Transverse colon (tissue), 4 donors: ENCODE results near the gene ASH1L. TPM values are rescaled to one million over a fixed set of nuclear protein-coding genes. Genes with fewer than 3 reads are reported as not detected.

Source experiments
- DNase-seq: peaks from one replicate; pipeline ENCODE4 v3.0.0-alpha.2; 2019
- H3K27ac ChIP-seq, 4 donors: fragments of 200-600 bp; sonication (generic); 2 replicates each; pipeline ENCODE4 v1.5.1; 2016 to 2018; ENCODE audit warnings: inconsistent platforms in 4 of 4
- H3K27me3 ChIP-seq: fragments of 200-600 bp; sonication (generic); 2 replicates; pipeline ENCODE4 v1.5.1; 2017; ENCODE audit warnings: inconsistent platforms
- H3K36me3 ChIP-seq, 4 donors: fragments of 200-600 bp; sonication (generic); 2 replicates each; pipeline ENCODE4 v1.5.1; 2017 to 2019; ENCODE audit warnings: inconsistent platforms in 4 of 4
- H3K4me1 ChIP-seq, 4 donors: fragments of 200-600 bp; sonication (generic); 2 replicates each; pipeline ENCODE4 v1.5.1; 2017 to 2020; ENCODE audit warnings: inconsistent platforms in 4 of 4
- H3K4me3 ChIP-seq, 4 donors: fragments of 200-600 bp; sonication (generic); 1 replicate in 1 of 4; 2 replicates in 3 of 4; pipeline versions ENCODE4 v1.5.1 to v1.6.1; 2017 to 2019; ENCODE audit warnings: inconsistent platforms in 4 of 4
- H3K9me3 ChIP-seq, 2 donors: fragments of 200-600 bp; sonication (generic); 2 replicates each; pipeline ENCODE4 v1.5.1; 2017 to 2019; ENCODE audit warnings: inconsistent platforms in 2 of 2
- CTCF ChIP-seq, 5 experiments: fragments of 200-600 bp in 3 of 5; fragments of 450-650 bp in 2 of 5; sonication (generic) in 3 of 5; IDR thresholded peaks; 1 replicate in 2 of 5; 2 replicates in 3 of 5; pipeline ENCODE4 v1.5.1; 2016 to 2017; ENCODE audit warnings: antibody characterized with exemption in 5 of 5, inconsistent platforms in 3 of 5, mild to moderate bottlenecking in 2 of 5, moderate library complexity in 1 of 5
- EP300 ChIP-seq: sonication (generic); formaldehyde crosslinking; IDR thresholded peaks from one replicate; pipeline ENCODE4 v1.6.1; 2017; ENCODE audit warnings: antibody characterized with exemption, low read depth
- POLR2A ChIP-seq: fragments of 450-650 bp; IDR thresholded peaks from one replicate; pipeline ENCODE4 v1.6.1; 2016; ENCODE audit warnings: antibody characterized with exemption, mild to moderate bottlenecking, moderate library complexity
- POLR2AphosphoS5 ChIP-seq, 3 donors: sonication (generic); formaldehyde crosslinking; IDR thresholded peaks; one replicate each; pipeline ENCODE4 v1.6.1; 2016; ENCODE audit warnings: antibody characterized with exemption in 3 of 3
- WGBS, 2 donors: methylation state at CpG; one replicate each; pipeline ENCODE4 v1.1.5; 2018; ENCODE audit warnings: low coverage in 1 of 2; 5-methylcytosine and 5-hydroxymethylcytosine counted together
- in situ Hi-C, 4 donors: fragments of 200-750 bp; cut with MboI; loops; one replicate each; pipeline versions ENCODE4 v1.15.0 to v1.15.1; 2017; ENCODE audit warnings: low sequenced_read_pairs in 3 of 4, low pct_ligation_motif_present in 1 of 4, low pct_unique_long_range_greater_than_20kb in 1 of 4
- intact Hi-C: fragments of 100-400 bp; cut with DNase I; formaldehyde crosslinking; loops from one replicate; pipeline ENCODE4 v1.15.1; 2023; ENCODE audit warnings: low total_unique reads
- total RNA-seq, 4 donors: library from RNA; depleted of rRNA; stranded (reverse); fragments of >200 nt; gene quantifications; one replicate each; pipeline ENCODE4 v1.1.0, GENCODE V29; 2016

Gene ASH1L
- total RNA-seq, 4 donors from 2014 or later, result 47.4 to 206 (median 89.1) TPM

GRCh38 chr1:155553349-155553748, 9.3 kb downstream of the ASH1L start:
- Histone ChIP-seq H3K27ac (no peak overlapping the region), H3K4me1 (peaks cover 0 to 21% (median 3%) of the 10 kb centered on the region in 4 donors), H3K4me3 (no peak overlapping the region), H3K9me3 (no peaks in the 10 kb centered on the region), H3K27me3 (no peaks in the 10 kb centered on the region), H3K36me3 (peaks cover 0 to 12% (median 2%) of the 10 kb centered on the region in 4 donors)
- 54 to 66% methylated on average over 3 to 5 of the region's 5 CpGs for WGBS, 2 donors
- in situ Hi-C loops (no loop called here), intact Hi-C loops (no loop called here)
- no peak for DNase-seq
- TF ChIP-seq EP300, result no peak

GRCh38 chr1:155548706-155549105, 13.9 kb downstream of the ASH1L start:
- peaks cover 0 to 18% (median 0%) of the 10 kb centered on the region in 4 donors for H3K4me1 ChIP-seq

GRCh38 chr1:155540000-155540874, 22.4 kb downstream of the ASH1L start:
- Histone ChIP-seq H3K4me1 (peaks cover 0 to 44% (median 15%) of the 10 kb centered on the region in 4 donors), H3K9me3 (no peaks in the 10 kb centered on the region), H3K27ac (no peak overlapping the region), H3K4me3 (no peak overlapping the region), H3K36me3 (peaks cover 0 to 4% (median 0%) of the 10 kb centered on the region in 4 donors), H3K27me3 (no peaks in the 10 kb centered on the region)
- 55 to 70% methylated on average over 1 to 4 of the region's 4 CpGs for WGBS, 2 donors
- DNase-seq, result no peak
- intact Hi-C loops, result no loop called here
- in situ Hi-C loops, result no loop called here
- TF ChIP-seq CTCF (IDR thresholded peaks at IDR 0.05) (no peak), POLR2AphosphoS5 (IDR thresholded peaks at IDR 0.05) (no peak), POLR2A (no peak)

More at GRCh38 chr1:155548706-155549105, 13.9 kb downstream of the ASH1L start:
- 77 to 88% methylated on average over 2 of the region's 2 CpGs for WGBS, 2 donors
- H3K27me3 ChIP-seq, result no peaks in the 10 kb centered on the region
- in situ Hi-C loops, result no loop called here
- peaks cover 0 to 3% (median 0%) of the 10 kb centered on the region in 4 donors for H3K36me3 ChIP-seq
- H3K9me3 ChIP-seq, result no peaks in the 10 kb centered on the region
- no peak for DNase-seq
- no peak overlapping the region for H3K4me3 ChIP-seq
- intact Hi-C loops, result no loop called here
- no peak overlapping the region for H3K27ac ChIP-seq
- TF ChIP-seq POLR2A, result no peak
- TF ChIP-seq EP300, result no peak
- TF ChIP-seq CTCF (IDR thresholded peaks at IDR 0.05), result no peak
- no peak for TF ChIP-seq POLR2AphosphoS5 (IDR thresholded peaks at IDR 0.05)

GRCh38 chr1:155537193-155537592, 25.4 kb downstream of the ASH1L start:
- Histone ChIP-seq H3K9me3 (no peaks in the 10 kb centered on the region), H3K27ac (peak overlapping the region in 1 of 4 donors; percentile 40), H3K27me3 (no peaks in the 10 kb centered on the region), H3K4me3 (no peak overlapping the region), H3K36me3 (no peaks in the 10 kb centered on the region), H3K4me1 (peaks cover 0 to 52% (median 15%) of the 10 kb centered on the region in 4 donors)
- intact Hi-C loops (no loop called here), in situ Hi-C loops (no loop called here)
- DNase-seq, result no peak
- WGBS, 2 donors, result 56 to 69% methylated on average over 4 of the region's 4 CpGs
- TF ChIP-seq POLR2A (no peak), POLR2AphosphoS5 (IDR thresholded peaks at IDR 0.05) (no peak), EP300 (no peak), CTCF (IDR thresholded peaks at IDR 0.05) (no peak)
